Ishikawa (cell line): ENCODE measurements around the gene ZDHHC1.

ENCODE experiments used
- CEBPB ChIP-seq: IDR thresholded peaks from 2 replicates; pipeline ENCODE4 v1.6.1; 2012
- CREB1 ChIP-seq: IDR thresholded peaks from 2 replicates; pipeline ENCODE4 v1.6.1; 2012; ENCODE audit warnings: low read depth
- EGR1 ChIP-seq: IDR thresholded peaks from 2 replicates; pipeline ENCODE4 v1.6.1; 2012
- EP300 ChIP-seq: IDR thresholded peaks from 2 replicates; pipeline ENCODE4 v1.6.1; 2012; ENCODE audit warnings: borderline replicate concordance
- FOXM1 ChIP-seq: IDR thresholded peaks from 2 replicates; pipeline ENCODE4 v1.6.1; 2012; ENCODE audit warnings: low read depth, borderline replicate concordance
- NFIC ChIP-seq: IDR thresholded peaks from 2 replicates; pipeline ENCODE4 v1.6.1; 2012
- RAD21 ChIP-seq: IDR thresholded peaks from 2 replicates; pipeline ENCODE4 v1.6.1; 2012; ENCODE audit warnings: low read depth
- REST ChIP-seq: IDR thresholded peaks from 2 replicates; pipeline ENCODE4 v1.6.1; 2012; ENCODE audit warnings: low read depth, mild to moderate bottlenecking
- TAF1 ChIP-seq: IDR thresholded peaks from 2 replicates; pipeline ENCODE4 v1.6.1; 2012; ENCODE audit warnings: low read depth, mild to moderate bottlenecking
- TEAD4 ChIP-seq: IDR thresholded peaks from 2 replicates; pipeline ENCODE4 v1.6.1; 2012
- USF1 ChIP-seq: IDR thresholded peaks from 2 replicates; pipeline ENCODE4 v1.6.1; 2012
- YY1 ChIP-seq: IDR thresholded peaks from 2 replicates; pipeline ENCODE4 v1.6.1; 2012; ENCODE audit warnings: low read depth
- ZBTB7A ChIP-seq: IDR thresholded peaks from 2 replicates; pipeline ENCODE4 v1.6.1; 2012; ENCODE audit warnings: low read depth

GRCh38 chr16:67431775-67432505 lies 15.7 kb upstream of the ZDHHC1 start:
- no peak for TF ChIP-seq RAD21
- TF ChIP-seq ZBTB7A, result 0 out of 2 replicates have a peak, but pooled peaks have one; percentile 17
- no peak for TF ChIP-seq YY1
- no peak for TF ChIP-seq FOXM1
- TF ChIP-seq EP300, result no peak
- TF ChIP-seq TEAD4, result no peak
- no peak for TF ChIP-seq CEBPB
- no peak for TF ChIP-seq USF1
- no peak for TF ChIP-seq REST
- TF ChIP-seq EGR1, result no peak
- no peak for TF ChIP-seq CREB1
- TF ChIP-seq TAF1, result no peak
- TF ChIP-seq NFIC, result no peak
